NCI-H82 treated with DMSO at 0.1 percent for 48 hours (cell line): ENCODE results near the gene ABHD15.

Source experiments
- DNase-seq: peaks from one replicate; lab custom pipeline; 2025; ENCODE audit not compliant: unreplicated experiment; lab: John Stamatoyannopoulos, UW

Gene ABHD15

DNA sequence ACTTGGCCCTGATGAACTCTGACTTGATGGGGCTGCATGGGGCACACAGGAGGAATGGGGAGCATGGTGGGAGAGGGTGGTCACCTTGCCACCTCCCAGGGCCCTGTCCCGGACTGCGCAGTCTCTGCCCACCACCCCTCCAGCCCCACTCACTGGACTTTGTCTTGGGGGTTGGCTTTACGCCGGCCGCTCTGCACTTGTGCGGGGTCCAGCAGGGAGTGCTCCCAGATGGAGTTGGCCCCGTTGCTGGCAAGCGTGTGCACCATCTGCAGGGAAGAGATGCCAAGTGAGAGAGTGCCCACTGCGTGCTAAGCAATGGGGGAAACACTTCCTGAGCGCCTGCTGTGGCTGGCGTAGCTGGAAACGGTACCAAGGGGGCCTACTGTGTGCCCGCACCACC lies 15.9 kb upstream of the ABHD15 start:
- no peak for DNase-seq

DNA sequence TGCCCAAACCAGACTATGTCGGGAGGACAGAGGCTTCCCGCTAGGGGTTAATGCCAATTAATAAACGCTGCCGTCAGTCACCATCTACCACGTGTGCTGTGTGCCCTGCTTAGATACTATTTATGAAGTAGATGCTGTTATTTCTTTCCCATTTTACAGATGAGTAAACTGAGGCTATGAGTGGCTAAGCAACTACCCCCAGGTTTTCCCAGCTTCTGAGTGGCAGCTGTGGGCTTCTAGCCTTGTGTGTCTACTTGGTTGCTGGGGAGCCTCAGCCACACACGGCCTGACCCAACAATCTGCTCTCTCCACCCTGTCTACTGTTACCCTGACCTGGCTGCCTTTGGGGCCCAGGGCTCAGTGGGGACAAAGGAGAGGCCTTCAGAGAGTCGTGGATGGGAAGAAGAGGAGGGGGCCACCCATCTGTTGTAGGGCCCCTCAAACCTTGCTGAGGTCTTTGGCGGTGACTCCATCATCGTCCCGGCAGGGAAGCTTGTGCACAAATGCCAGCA lies 15.5 kb upstream of the ABHD15 start:
- no peak for DNase-seq

DNA sequence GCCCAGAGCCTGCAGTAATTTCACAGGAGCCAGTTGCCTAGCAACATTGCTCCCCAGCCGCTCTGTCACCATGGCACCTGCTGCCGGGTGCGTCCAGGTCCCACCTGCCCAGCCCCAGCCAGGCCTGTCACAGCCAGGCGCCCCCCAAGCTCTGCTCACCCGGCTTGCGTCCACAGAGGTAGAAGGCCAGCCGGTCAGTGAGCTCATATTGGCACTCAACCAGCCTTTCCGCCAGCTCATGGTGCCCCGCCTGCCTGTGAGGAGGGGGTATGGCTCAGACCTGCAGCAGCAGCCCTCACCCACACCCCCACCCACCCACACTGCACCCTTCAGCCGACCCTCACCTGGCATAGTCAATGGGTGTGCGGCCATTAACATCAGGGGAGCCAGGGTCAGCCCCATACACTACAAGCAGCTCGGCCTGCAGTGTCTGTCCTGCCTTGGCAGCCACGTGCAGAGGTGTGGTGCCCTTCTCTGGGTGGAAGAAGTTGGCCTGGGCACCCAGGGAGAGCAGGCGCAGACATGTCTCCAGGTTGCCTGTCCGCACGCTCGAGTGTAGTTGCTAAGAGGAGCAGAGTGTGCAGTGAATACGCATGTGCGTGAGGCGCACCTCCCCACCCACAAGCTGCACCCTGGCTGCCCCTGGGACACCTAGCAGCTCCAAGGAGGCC lies 14.9 kb upstream of the ABHD15 start:
- no peak for DNase-seq

DNA sequence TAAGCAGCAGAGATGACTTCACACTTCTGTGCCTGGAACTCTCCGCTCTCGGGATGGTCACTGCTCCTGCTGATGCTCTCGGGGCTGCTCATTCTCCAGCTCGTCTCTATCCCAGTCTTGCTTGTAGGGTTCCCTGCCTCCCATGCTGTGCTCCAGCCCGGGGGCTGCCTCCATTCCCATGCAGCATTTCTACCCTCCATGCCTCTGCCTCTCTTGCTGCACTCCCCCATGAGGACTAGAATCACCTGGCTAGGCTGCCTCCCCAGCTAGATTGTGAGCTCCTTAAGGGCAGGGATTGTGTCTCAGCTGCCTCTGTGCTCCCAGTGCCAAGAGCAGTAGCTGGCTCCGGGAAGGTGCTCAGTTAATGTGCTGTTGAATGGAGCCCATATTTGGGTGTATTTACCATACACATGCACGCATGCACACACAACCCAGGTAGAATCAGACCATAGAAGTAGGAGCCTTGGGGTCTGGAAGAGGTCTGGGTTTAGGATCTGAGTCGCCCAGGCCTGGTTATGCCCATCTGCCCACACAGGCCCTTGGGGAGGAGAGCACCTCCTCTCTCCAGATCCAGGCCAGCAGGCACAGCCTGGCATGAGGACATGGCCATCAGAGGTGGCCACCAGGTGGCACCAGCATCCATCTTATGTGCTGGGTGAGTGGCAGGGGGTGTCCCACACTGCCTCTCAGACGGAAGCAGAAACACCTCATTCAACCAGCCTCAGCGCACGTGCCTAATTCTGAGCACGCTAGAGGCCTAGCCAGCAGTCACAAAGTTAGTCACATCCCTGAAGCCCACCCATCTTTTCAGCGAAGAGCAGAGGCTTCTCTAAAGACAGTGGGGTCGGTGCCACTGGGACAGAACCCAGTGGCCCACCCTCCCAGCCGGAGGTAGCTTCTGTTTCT lies 13.3 kb upstream of the ABHD15 start:
- DNase-seq = peak; percentile 56

DNA sequence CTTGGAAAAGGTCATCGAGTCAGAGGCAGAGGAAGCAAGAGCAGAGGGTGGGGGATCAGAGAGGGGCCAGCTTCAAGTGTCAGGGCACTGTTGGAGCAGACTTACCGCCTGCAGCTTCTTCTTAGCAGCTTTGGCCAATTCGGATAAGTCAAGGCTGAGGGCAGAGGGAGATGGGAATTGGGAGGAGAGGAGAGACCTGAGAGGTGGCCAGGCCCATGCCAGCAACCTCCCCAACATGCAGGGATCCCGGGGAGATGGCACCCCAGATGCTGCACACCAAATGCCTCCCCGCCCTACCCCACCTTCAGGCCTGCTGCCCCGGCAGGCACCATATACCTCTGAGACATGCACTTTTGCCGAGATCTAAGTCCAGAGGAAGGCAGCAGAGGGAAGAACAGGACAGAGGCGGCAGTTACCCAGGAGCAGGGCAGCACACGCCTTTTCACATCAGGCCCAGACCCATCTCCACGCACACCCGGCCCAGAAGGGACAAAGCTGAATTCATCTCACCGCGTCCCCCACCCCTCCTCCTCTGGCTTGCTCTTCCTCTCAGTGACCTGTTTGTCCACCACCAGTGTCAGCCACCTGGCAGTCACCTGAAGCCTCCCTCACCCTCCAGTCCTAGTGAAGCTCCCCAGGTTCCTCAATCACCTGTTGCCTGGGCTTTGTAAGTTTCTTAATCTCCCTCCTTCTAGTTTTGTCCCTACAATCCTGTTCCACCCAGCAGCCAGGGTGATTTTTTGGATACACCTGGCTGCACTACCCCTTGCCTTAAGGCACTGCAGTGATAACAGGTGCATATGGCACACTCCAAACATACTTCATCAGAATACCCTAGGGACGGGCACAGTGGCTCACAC lies 12.0 kb upstream of the ABHD15 start:
- no peak for DNase-seq

DNA sequence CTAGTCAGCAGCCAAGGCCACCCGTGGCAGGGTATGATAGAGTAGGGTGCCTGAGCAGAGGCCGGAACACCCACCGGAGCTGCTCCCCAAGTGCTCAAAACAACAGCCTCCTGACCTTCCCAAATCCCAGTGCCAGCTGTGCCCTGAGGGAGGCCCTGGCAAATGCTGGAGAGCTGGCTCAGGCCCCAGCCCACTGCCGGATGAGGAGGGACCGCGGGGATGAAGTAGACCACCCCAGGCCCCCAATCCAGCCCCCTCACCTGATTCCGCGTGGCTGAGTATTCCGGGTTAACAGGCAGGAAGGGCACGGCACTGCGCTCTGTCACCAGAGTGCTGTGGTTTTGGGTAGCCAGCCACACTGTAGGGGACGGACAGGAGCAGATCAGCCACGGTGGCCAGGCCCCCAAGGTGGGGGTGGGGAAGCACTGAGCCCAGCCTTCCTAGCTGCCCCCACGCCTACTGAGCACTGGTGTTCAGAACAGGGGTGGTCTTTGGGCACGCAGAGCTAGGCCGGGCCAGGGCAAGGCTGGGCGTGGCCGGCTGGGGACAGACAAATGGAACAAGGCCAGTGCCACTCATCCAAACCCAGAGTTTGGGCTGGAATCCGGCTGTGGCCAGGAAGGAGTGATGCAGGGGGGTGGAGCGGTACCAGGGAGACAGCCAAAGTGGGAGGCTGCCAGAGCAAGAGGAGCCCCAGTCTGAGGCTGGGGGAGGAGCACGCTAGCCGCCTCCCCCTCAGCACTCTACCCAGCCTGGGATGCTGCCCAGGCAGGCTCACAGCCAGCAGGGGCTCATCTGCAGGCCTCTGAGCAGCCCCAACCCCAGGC lies 10.8 kb upstream of the ABHD15 start:
- DNase-seq = no peak

DNA sequence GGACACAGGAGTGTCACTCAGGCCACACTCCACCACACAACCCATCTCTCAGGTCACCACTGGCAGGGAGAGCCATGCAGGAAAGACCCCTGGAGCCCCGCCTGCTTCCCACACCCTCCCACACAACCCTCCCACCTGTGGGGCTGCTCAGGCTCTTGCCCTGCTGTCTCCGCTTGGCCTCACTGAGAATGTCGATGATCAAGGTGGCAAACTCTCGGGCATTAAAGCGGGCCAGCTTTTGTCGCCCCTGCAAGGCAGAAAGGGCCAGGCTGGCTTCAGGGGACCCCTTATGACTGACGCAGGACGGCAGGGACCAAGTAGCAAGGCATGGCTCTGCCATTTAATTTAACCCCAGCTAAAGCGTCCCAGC lies 10.1 kb upstream of the ABHD15 start:
- no peak for DNase-seq

DNA sequence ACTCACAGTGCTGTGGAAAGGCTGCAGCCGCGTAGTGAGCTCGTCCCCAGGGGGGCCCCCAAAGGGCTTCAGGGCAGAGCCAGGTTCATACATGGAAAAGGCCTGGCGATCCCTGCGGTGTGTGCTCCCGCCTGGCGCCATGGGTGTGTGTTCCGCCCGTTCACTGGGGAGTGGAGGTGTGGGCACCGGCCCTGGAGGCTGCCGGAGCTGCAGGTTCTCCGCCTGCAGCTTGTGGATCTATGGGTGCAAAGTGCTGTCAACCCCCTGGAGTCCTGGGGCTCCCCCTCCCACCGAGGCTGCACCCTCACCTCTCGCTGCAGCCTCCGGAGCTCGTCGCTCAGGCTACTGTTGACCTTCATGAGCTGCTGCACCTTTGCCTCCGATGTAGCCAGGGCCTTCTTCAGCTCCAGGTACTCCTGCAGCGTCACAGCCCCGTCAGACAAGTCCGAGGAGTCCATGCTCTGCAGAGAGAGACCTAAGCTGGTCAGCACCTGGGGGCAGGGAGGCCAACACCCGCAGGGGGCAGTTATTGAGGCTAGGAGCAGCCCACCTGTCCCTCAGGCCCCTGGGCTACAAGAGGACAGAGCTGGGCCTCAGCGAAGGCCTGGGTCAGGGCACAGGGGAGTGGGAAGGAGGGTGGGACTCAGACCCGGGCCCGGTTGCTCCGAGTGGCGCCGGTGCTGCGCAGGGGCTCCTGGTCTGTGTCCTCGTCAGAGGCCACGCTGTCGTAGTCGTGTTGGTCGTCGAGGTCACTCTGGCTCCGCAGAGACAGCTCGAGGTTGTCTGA lies 9.6 kb upstream of the ABHD15 start:
- DNase-seq = no peak

DNA sequence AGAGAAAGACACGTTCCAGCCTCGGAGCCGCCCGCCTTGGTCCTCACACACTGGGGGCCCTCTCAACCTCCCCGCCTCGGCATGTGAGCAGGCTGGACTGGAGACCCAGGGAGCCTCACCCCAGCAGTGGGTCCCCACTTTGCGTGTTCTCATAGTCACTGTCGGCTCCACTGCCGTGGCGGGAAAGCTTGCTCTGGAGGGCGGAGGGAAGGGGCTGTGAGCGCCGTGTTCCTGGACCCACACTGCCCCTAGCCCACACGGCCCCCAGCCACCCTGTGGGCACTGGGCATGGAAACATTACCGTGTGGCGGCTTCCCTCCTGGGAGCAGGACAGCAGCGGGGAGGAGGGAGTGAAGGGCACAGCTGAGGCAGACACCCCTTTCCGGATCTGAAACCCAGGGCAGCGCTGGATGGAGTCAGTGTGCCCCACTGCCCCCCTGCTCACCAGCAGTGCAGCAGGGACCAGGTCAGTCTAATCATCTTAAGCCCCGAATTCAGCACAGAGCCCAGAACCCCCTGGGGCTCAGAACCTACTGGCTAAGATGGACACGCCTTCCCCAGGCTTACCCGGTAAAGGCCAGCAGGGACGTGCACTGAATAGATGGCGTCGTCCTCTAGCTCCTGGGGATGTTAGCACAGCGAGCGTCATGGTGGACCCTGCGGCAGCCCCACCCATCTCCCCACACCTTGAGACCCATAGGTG lies 8.8 kb upstream of the ABHD15 start:
- no peak for DNase-seq

DNA sequence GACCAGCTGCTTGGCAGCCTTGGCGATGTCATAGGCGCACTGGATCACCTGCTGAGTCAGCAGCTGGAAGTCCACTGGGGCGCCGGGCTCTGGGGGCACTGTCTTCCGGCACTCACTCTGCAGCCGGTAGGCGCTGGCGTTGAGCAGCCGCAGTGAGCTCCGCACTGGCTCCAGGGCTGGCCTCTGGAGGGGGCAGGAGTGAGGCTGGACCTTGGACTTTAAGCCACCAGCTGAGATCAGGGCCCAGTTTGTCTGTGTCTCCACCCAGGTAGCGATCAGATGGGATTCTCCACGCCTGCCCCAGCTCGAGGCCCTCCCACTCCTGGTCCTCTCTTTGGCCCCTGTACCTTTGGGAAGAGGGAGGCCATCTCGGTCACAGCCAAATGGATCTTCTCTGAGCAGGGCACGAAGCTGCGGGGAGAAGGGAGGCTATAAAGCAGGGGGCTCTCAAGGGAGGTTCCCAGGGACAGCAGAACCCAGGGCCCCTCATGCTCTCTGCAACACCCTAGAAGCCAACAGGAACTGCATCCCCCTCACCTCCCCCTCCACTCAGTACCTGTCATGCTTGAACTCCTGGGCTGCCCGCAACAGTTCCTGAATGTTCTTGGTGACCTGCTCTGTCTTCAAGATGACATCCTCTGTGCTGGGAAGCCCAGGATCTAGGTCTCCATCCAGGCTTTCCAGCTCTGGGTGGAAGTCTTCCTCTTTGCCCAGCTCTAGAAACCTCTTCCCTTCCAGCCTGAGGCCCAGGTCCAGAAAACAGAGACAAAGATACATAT lies 8.1 kb upstream of the ABHD15 start:
- no peak for DNase-seq

DNA sequence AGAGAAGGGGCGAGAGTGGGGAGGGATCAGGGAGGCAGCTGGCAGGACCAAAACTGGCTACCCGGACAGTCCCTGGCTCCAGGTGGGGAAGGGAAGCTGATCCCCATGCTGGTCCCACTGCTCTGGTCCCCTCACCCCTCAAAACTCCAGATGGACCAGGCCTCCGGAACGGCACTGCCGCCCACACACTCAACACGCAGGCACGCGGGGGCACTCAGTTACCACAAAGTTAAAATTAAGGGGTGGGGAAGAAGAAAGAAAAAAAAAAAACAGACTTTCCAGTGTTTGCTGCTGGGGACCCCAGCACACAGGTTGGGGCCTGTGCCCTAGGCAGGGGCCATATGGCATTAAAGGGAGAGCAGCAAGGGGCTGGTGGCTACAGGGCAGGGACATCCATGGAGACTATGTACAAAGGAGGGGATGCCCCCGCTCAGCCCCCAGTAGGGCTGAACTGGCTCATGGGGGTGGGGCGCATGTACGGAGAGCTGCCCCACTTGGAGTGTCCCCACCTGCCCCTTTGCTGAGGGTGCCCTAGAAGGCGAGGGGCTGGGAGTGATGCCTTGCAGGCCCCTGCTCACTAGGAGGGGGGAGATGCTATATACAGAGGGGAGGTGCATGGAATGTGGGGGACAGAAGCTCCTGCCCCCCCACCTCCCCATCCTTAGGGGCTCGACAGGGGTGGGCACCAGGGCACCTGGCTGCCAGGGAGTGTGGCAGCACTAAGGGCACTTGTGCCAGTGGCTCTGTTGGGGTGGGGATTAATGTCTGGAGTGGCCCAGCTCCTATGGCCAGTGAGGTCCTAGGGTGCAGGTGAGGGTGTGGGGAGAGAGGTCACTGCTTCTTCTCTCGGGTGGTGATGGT lies 7.3 kb upstream of the ABHD15 start:
- no peak for DNase-seq

DNA sequence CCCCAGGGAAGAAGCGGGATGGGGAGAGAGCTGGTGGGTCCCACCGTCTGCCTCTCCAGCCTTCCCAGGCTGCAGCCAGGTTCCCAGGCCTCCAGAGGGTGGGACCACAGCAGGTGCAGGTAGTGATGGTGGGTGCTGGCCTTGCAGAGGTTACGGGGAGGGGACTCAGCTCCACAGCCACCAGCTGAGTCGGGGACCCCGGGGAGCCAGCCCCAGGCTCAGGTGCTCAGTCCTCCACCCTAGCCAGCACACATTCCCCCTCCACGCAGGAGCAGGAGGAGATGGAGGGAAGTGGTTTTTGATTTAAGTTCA lies 6.7 kb upstream of the ABHD15 start:
- no peak for DNase-seq

DNA sequence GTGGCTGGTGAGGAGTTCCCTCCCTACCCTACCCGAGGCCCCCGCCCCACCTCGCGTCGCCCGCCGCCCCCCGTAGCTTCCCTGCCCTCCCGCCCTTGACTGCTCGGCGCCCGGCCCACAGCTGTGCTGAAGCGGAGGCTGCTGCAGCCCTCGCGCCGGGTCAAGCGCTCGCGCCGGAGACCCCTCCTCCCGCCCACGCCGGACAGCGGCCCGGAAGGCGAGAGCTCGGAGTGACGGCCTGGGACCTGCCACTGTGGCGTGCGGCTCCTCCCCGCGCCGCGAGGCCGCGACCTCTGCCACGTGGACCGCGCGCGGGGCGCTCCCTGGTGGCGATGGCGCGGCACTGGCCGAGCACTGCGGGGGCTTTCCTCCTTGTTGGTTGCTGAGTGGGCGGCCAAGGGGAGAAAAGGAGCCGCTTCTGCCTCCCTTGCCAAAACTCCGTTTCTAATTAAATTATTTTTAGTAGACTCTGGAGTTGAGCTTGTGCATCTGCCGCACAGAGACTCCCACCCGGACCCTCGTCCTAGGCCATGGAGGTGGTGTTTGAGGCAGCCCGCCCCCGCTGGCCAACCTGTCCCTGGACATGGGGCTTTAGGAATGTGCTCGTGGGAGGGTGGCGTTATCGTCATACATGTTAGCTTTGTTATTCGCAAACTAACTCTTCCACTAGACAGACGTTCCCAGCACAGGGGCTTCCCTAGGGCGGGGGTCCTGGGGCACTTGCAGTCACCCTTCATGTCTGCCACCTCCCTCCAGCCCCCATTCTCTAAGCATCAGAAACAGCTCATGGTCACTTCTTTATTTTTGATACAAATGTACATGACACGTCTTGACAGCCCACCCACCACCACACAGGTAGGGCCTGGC lies 6.1 kb upstream of the ABHD15 start:
- DNase-seq = no peak

DNA sequence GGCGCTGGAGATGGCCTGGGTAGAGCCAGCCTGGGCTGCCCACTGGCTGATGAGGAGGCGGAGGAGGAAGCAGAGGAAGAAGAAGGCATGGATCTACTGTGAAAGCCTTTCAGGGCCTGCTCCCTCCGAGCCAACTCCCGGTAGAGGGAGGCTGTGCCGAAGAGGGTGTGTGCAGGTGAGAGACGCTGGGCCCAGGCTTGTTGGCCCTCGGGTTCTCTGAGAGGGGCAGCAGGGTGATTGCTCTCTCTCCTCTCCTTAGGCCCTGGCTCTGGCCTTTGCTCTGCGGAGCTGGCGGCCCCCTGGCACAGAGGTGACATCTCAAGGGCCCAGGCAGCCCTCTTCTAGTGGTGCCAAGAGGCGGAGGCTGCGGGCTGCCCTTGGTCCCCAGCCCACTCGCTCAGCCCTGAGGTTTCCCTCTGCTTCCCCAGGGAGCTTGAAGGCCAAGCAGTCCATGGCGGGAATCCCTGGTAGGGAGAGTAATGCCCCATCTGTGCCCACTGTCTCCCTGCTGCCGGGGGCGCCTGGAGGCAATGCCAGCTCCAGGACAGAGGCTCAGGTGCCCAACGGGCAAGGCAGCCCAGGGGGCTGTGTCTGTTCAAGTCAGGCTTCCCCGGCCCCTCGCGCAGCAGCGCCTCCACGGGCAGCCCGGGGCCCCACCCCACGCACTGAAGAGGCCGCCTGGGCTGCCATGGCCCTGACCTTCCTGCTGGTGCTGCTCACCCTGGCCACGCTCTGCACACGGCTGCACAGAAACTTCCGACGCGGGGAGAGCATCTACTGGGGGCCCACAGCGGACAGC lies 5.2 kb upstream of the ABHD15 start:
- no peak for DNase-seq

DNA sequence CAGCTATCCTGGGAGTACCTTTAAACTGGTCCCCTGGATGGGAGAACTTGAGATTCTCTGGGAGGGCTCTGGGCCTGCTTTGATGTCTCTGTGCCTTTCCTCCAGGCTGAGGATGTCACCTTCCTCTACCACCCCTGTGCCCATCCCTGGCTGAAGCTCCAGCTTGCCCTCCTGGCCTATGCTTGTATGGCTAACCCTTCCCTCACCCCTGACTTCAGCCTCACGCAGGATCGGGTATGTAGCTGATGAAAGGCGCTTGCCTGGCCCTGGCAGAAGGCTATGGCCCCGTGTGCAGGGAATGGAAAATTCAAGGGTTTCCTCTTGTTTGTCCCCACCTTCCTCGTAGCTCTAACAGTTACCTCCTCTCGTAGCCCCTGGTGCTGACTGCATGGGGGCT lies 4.6 kb upstream of the ABHD15 start:
- DNase-seq = no peak

DNA sequence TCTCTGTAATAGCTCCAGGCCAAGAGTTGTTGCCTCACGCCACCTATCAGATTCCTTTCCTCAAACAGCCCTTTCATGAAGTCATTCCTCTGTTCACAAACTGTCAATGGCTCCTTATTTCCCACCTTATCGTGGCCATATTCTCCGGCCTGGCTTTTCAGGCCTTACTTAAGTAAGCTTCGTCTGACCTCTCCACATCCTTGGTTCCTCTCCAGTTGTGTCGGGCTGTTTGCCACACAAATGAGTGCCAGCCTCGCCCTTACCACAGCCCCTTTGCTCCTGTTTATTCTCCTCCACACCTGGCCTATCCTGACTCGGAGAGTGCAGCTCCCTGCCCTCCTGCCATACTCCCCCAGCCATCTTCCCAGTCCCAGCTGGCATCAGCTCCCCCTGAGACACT lies 3.7 kb upstream of the ABHD15 start:
- DNase-seq = no peak
